ENCODE data around the gene TLCD5. TPM values are rescaled to one million over a fixed set of nuclear protein-coding genes. Genes with fewer than 3 reads are reported as not detected.

TLCD5 gene
- total RNA-seq, 2 donors from 2014 or later = 13.8 to 20.1 TPM

GRCh38 chr11:120329556-120329955, 4.5 kb downstream of the TLCD5 start:
- Mint-ChIP-seq H3K27ac (no peak overlapping the region), H3K36me3 (ENCODE audit: low read depth) (peaks cover 21% of the 10 kb centered on the region), H3K4me1 (peaks cover 12% of the 10 kb centered on the region), H3K9me3 (no peaks in the 10 kb centered on the region), H3K4me3 (no peak overlapping the region), H3K27me3 (ENCODE audit: insufficient read depth) (no peaks in the 10 kb centered on the region)
- Histone ChIP-seq H3K9ac (ENCODE audit: extremely low read depth, low read length, poor library complexity, severe bottlenecking) (no peak overlapping the region), H3K27ac (ENCODE audit: low read depth, low read length) (no peak overlapping the region), H3K4me3 (ENCODE audit: low read length) (no peak overlapping the region), H3K36me3 (ENCODE audit: control insufficient read depth, insufficient read depth, low read length) (peaks cover 29% of the 10 kb centered on the region), H3K27me3 (ENCODE audit: control insufficient read depth, insufficient read depth, low read length, poor library complexity, severe bottlenecking) (no peaks in the 10 kb centered on the region), H3K4me1 (ENCODE audit: control insufficient read depth, insufficient read depth, low read length) (peaks cover 9% of the 10 kb centered on the region), H3K9me3 (ENCODE audit: control insufficient read depth, low read length) (no peaks in the 10 kb centered on the region)
- TF ChIP-seq CTCF (conservative IDR thresholded peaks at IDR 0.05) = no peak
- no peak for DNase-seq
- WGBS, 2 experiments (ENCODE audit: insufficient coverage in 1 of 2, insufficient read length in 1 of 2) = 78% methylated on average over 3 of the region's 3 CpGs; no CpG with 5 or more reads in 1 of the 2 experiments

GRCh38 chr11:120330045-120330444, 4.9 kb downstream of the TLCD5 start:
- no peak overlapping the region for H3K27ac ChIP-seq (ENCODE audit: low read depth, low read length)
- no peak overlapping the region for H3K9ac ChIP-seq (ENCODE audit: extremely low read depth, low read length, poor library complexity, severe bottlenecking)
- Mint-ChIP-seq H3K27me3 (ENCODE audit: insufficient read depth) (no peaks in the 10 kb centered on the region), H3K4me1 (peaks cover 12% of the 10 kb centered on the region), H3K9me3 (no peaks in the 10 kb centered on the region), H3K27ac (no peak overlapping the region), H3K4me3 (no peak overlapping the region), H3K36me3 (ENCODE audit: low read depth) (peaks cover 21% of the 10 kb centered on the region)
- TF ChIP-seq CTCF (conservative IDR thresholded peaks at IDR 0.05) = no peak
- whole genome bisulfite sequencing, 2 experiments (ENCODE audit: insufficient coverage in 1 of 2, insufficient read length in 1 of 2) = 90 to 96% methylated on average over 3 to 6 of the region's 6 CpGs
- H3K9me3 ChIP-seq (ENCODE audit: control insufficient read depth, low read length) = no peaks in the 10 kb centered on the region
- DNase-seq = no peak
- H3K27me3 ChIP-seq (ENCODE audit: control insufficient read depth, insufficient read depth, low read length, poor library complexity, severe bottlenecking) = no peaks in the 10 kb centered on the region
- peaks cover 29% of the 10 kb centered on the region for H3K36me3 ChIP-seq (ENCODE audit: control insufficient read depth, insufficient read depth, low read length)
- no peak overlapping the region for H3K4me3 ChIP-seq (ENCODE audit: low read length)
- peaks cover 12% of the 10 kb centered on the region for H3K4me1 ChIP-seq (ENCODE audit: control insufficient read depth, insufficient read depth, low read length)

GRCh38 chr11:120331301-120331996, 6.3 kb downstream of the TLCD5 start:
- no peak overlapping the region for H3K4me3 Mint-ChIP-seq
- Histone ChIP-seq H3K36me3 (ENCODE audit: control insufficient read depth, insufficient read depth, low read length) (peaks cover 29% of the 10 kb centered on the region), H3K4me1 (ENCODE audit: control insufficient read depth, insufficient read depth, low read length) (peaks cover 6% of the 10 kb centered on the region), H3K9me3 (ENCODE audit: control insufficient read depth, low read length) (no peaks in the 10 kb centered on the region), H3K4me3 (ENCODE audit: low read length) (no peak overlapping the region), H3K27ac (ENCODE audit: low read depth, low read length) (no peak overlapping the region), H3K27me3 (ENCODE audit: control insufficient read depth, insufficient read depth, low read length, poor library complexity, severe bottlenecking) (no peaks in the 10 kb centered on the region), H3K9ac (ENCODE audit: extremely low read depth, low read length, poor library complexity, severe bottlenecking) (no peak overlapping the region)
- TF ChIP-seq CTCF (conservative IDR thresholded peaks at IDR 0.05) = no peak
- H3K9me3 Mint-ChIP-seq = no peaks in the 10 kb centered on the region
- H3K4me1 Mint-ChIP-seq = peaks cover 6% of the 10 kb centered on the region
- H3K27ac Mint-ChIP-seq = no peak overlapping the region
- no peaks in the 10 kb centered on the region for H3K27me3 Mint-ChIP-seq (ENCODE audit: insufficient read depth)
- peaks cover 21% of the 10 kb centered on the region for H3K36me3 Mint-ChIP-seq (ENCODE audit: low read depth)
- DNase-seq = no peak
- WGBS, 2 experiments (ENCODE audit: insufficient coverage in 1 of 2, insufficient read length in 1 of 2) = 96 to 100% methylated on average over 2 of the region's 2 CpGs

All from endodermal cell (in vitro differentiated cells).